Chondrocyte (in vitro differentiated cells): ENCODE results near the gene LPP. TPM values are rescaled to one million over a fixed set of nuclear protein-coding genes. Genes with fewer than 3 reads are reported as not detected.

ENCODE experiments used
- DNase-seq: peaks from one replicate; pipeline ENCODE4 v3.0.0; 2021; ENCODE audit warnings: mixed read lengths, low spot score
- H3K27ac Mint-ChIP-seq: one replicate; pipeline ENCODE4 v1.8.0; 2021; ENCODE audit warnings: mild to moderate bottlenecking, moderate library complexity, mixed read lengths; ENCODE audit not compliant: unreplicated experiment
- H3K27me3 Mint-ChIP-seq: 2 replicates; pipeline ENCODE4 v1.8.0; 2021; ENCODE audit warnings: low read depth, mixed read lengths
- H3K36me3 Mint-ChIP-seq: 2 replicates; pipeline ENCODE4 v1.8.0; 2021; ENCODE audit warnings: low read depth, mixed read lengths
- H3K4me1 Mint-ChIP-seq: 2 replicates; pipeline ENCODE4 v1.8.0; 2021; ENCODE audit warnings: low read depth, mild to moderate bottlenecking, mixed read lengths
- H3K4me3 Mint-ChIP-seq: one replicate; pipeline ENCODE4 v1.8.0; 2021; ENCODE audit warnings: mild to moderate bottlenecking, moderate library complexity, mixed read lengths; ENCODE audit not compliant: unreplicated experiment
- H3K9me3 Mint-ChIP-seq: 2 replicates; pipeline ENCODE4 v1.8.0; 2021; ENCODE audit warnings: low read depth, mixed read lengths
- total RNA-seq: library from RNA; stranded (reverse); gene quantifications from 3 replicates; pipeline ENCODE4 v1.2.1, GENCODE V29; 2021
- TF ChIP-seq, protein P1 (sequence below): fragments of 200-600 bp; sonication (generic); IDR thresholded peaks from 2 replicates; pipeline ENCODE4 v1.5.0; 2021; ENCODE audit warnings: antibody characterized with exemption, mild to moderate bottlenecking, moderate library complexity

The LPP gene
- total RNA-seq, 1 donor from 2014 or later, result 295 TPM

DNA sequence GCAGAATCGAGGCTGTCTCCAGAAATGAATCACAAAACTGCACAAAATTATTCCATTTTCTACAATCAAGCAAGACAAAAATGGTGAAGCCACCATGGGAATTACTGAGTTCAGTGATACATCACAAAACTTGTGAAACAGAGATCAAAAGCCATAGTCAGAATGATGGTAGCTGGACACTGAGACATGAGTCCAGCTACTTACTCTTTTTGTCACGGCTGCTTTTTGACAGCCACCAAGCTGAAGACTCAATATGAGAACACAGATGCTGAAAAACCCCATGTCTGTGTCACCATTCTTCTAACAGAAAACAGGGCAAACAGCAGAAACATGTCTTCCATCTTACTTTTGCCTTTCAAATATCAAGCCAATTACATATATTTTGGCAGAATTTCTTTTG, 237.6 kb downstream of the LPP start:
- H3K27ac Mint-ChIP-seq, result peak overlapping the region; percentile 66
- DNase-seq, result no peak
- H3K4me3 Mint-ChIP-seq, result no peak overlapping the region
- H3K27me3 Mint-ChIP-seq, result no peaks in the 10 kb centered on the region
- peaks cover 58% of the 10 kb centered on the region for H3K4me1 Mint-ChIP-seq
- H3K36me3 Mint-ChIP-seq, result peaks cover 3% of the 10 kb centered on the region
- TF ChIP-seq, protein P1, sequence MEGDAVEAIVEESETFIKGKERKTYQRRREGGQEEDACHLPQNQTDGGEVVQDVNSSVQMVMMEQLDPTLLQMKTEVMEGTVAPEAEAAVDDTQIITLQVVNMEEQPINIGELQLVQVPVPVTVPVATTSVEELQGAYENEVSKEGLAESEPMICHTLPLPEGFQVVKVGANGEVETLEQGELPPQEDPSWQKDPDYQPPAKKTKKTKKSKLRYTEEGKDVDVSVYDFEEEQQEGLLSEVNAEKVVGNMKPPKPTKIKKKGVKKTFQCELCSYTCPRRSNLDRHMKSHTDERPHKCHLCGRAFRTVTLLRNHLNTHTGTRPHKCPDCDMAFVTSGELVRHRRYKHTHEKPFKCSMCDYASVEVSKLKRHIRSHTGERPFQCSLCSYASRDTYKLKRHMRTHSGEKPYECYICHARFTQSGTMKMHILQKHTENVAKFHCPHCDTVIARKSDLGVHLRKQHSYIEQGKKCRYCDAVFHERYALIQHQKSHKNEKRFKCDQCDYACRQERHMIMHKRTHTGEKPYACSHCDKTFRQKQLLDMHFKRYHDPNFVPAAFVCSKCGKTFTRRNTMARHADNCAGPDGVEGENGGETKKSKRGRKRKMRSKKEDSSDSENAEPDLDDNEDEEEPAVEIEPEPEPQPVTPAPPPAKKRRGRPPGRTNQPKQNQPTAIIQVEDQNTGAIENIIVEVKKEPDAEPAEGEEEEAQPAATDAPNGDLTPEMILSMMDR, result no peak
- H3K9me3 Mint-ChIP-seq, result no peaks in the 10 kb centered on the region

DNA sequence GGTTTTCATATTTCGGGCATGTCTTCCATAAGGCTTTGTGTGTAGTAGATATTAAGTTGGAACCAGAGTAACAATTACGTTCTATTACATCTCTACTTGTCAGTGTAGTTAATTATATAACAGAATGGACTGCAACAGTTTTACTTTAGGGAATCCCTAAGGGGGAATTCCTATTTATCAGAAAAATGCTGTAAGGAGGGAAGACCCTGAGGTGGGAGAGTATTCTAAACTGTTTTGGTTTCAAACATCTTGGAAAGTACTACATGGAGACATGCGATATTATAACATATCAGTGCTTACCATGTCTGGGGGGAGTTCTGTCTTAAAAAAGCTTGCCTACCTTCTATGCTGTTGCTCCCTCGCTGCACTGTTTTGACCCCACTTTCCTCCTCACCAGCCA, 238.1 kb downstream of the LPP start:
- H3K36me3 Mint-ChIP-seq, result peaks cover 3% of the 10 kb centered on the region
- no peak overlapping the region for H3K4me3 Mint-ChIP-seq
- peaks cover 53% of the 10 kb centered on the region for H3K4me1 Mint-ChIP-seq
- no peak overlapping the region for H3K27ac Mint-ChIP-seq
- H3K9me3 Mint-ChIP-seq, result no peaks in the 10 kb centered on the region
- TF ChIP-seq, protein P1, result no peak
- no peak for DNase-seq
- no peaks in the 10 kb centered on the region for H3K27me3 Mint-ChIP-seq

DNA sequence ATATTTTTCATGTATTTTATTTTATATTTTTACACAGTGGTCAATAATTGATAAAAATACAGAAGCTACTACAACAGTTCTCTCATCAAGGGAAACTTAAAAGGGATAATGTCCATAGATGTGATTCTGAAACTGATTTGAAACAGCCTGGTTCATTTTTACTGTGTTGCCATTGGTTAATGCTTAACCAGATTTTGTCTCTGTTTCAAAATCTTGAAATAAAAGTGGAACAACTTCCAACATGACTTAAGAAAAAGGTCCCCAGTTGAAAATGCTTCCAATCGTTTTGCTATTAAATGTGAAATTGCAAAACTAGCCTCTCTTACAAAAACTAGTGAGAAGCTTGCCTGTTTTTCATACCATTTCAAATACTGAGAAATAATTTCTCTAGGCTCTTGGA, 240.7 kb downstream of the LPP start:
- Mint-ChIP-seq H3K27ac (no peak overlapping the region), H3K4me1 (peaks cover 44% of the 10 kb centered on the region), H3K36me3 (peaks cover 9% of the 10 kb centered on the region), H3K4me3 (no peak overlapping the region), H3K9me3 (no peaks in the 10 kb centered on the region), H3K27me3 (no peaks in the 10 kb centered on the region)
- no peak for DNase-seq
- TF ChIP-seq, protein P1, result no peak

DNA sequence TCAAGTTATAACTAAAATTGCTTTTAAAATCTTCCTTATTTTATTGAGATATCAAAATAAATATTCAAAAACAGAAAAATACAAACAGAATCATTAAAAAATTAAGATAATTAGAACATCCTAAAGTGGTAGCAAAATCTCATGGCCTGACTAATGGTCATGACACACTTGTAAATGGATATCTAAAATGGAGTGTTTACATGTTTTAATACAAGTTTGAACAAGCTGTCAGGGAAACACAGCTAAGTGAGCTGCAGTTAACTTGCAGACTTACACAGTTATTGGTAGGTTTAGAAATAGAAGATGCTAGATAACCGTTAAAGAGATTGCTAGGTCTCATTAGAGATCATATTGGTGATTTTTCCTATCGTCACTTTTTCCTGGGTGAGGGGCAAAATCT, 242.3 kb downstream of the LPP start:
- no peak overlapping the region for H3K27ac Mint-ChIP-seq
- H3K4me1 Mint-ChIP-seq, result peaks cover 36% of the 10 kb centered on the region
- H3K27me3 Mint-ChIP-seq, result no peaks in the 10 kb centered on the region
- TF ChIP-seq, protein P1, result no peak
- DNase-seq, result no peak
- no peaks in the 10 kb centered on the region for H3K9me3 Mint-ChIP-seq
- H3K4me3 Mint-ChIP-seq, result no peak overlapping the region
- peaks cover 7% of the 10 kb centered on the region for H3K36me3 Mint-ChIP-seq

DNA sequence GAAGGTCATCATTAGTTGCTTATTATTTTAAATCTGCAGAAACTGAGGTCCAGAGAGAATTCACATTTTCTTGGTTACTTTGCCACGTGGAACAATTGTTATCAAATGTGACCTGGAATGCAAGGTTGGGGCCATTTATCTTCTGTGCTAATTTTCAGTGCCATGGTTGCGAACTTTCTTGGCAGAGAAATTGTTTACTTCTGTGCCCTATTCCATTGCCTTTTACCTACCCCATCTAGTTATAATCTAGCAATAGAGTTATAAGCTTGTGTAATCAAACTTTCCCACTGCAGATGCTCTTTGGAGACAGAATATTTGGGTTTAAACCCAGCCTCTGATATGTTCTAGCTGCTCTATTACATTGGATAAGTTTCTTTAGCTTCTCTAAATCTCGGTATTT, 242.9 kb downstream of the LPP start:
- Mint-ChIP-seq H3K36me3 (peaks cover 7% of the 10 kb centered on the region), H3K9me3 (no peaks in the 10 kb centered on the region), H3K4me3 (no peak overlapping the region), H3K4me1 (peaks cover 34% of the 10 kb centered on the region), H3K27ac (no peak overlapping the region), H3K27me3 (no peaks in the 10 kb centered on the region)
- TF ChIP-seq, protein P1, result no peak
- no peak for DNase-seq
